ENCODE measurements around the gene AEBP2.
"Not testable (repeated sequence)": the region's sequence is repeated elsewhere in the genome, so short reads cannot be mapped to it uniquely, and the experiment has no call there.

DNA sequence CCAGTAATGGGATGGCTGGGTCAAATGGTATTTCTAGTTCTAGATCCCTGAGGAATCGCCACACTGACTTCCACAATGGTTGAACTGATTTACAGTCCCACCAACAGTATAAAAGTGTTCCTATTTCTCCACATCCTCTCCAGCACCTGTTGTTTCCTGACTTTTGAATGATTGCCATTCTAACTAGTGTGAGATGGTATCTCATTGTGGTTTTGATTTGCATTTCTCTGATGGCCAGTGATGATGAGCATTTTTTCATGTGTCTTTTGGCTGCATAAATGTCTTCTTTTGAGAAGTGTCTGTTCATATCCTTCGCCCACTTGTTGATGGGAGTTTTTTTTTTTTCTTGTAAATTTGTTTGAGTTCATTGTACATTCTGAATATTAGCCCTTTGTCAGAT lies 9.8 kb upstream of the AEBP2 start:
- TF ChIP-seq, protein P1, sequence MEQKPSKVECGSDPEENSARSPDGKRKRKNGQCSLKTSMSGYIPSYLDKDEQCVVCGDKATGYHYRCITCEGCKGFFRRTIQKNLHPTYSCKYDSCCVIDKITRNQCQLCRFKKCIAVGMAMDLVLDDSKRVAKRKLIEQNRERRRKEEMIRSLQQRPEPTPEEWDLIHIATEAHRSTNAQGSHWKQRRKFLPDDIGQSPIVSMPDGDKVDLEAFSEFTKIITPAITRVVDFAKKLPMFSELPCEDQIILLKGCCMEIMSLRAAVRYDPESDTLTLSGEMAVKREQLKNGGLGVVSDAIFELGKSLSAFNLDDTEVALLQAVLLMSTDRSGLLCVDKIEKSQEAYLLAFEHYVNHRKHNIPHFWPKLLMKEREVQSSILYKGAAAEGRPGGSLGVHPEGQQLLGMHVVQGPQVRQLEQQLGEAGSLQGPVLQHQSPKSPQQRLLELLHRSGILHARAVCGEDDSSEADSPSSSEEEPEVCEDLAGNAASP (IDR thresholded peaks at IDR 0.05), result not testable (repeated sequence)
- TF ChIP-seq ZNF696 (CRISPR knock-in tag; conservative IDR thresholded peaks at IDR 0.05); YY1 (IDR thresholded peaks at IDR 0.05; ENCODE audit: borderline replicate concordance in 1 of 3, control insufficient read depth in 1 of 3, extremely low read depth in 1 of 3, insufficient read depth in 3 of 3, insufficient read length in 1 of 3, insufficient replicate concordance in 2 of 3, low read depth in 1 of 3, low read length in 2 of 3); SMARCE1 (IDR thresholded peaks at IDR 0.05); RAD21 (CRISPR knock-in tag; conservative IDR thresholded peaks at IDR 0.05 in 1 of 2, IDR thresholded peaks at IDR 0.05 in 1 of 2); CREBBP (IDR thresholded peaks at IDR 0.05; ENCODE audit: low read depth, low read length); POLR2A (conservative IDR thresholded peaks at IDR 0.05); KDM1A (IDR thresholded peaks at IDR 0.05); FOSL1 (tag; conservative IDR thresholded peaks at IDR 0.05); NEUROD1 (IDR thresholded peaks at IDR 0.05; ENCODE audit: borderline replicate concordance, low read depth, low read length, partially characterized antibody); ELF1 (tag; IDR thresholded peaks at IDR 0.05); ZNF57 (CRISPR knock-in tag; IDR thresholded peaks at IDR 0.05): not testable (repeated sequence)

Data from K562 (cell line).